ENCODE measurements around the gene BNIP2.
"Not testable (repeated sequence)": the region's sequence is repeated elsewhere in the genome, so short reads cannot be mapped to it uniquely, and the experiment has no call there.

BNIP2 gene

GRCh38 chr15:59642351-59642750 lies 46.8 kb downstream of the BNIP2 start:
- no peak for DNase-seq (ENCODE audit: low spot score)
- FAIRE-seq = no peak

- peak; percentile 84 for FAIRE-seq
- DNase-seq (ENCODE audit: low spot score) = not testable (repeated sequence)
Measured at GRCh38 chr15:59637507-59637906, 51.6 kb downstream of the BNIP2 start.

GRCh38 chr15:59636184-59636583 lies 52.9 kb downstream of the BNIP2 start:
- no peak for DNase-seq (ENCODE audit: low spot score)
- FAIRE-seq = peak; percentile 84

GRCh38 chr15:59632714-59633113 lies 56.4 kb downstream of the BNIP2 start:
- peak; percentile 48 for DNase-seq (ENCODE audit: low spot score)
- FAIRE-seq = peak; percentile 50

GRCh38 chr15:59622289-59622688 lies 66.8 kb downstream of the BNIP2 start:
- DNase-seq (ENCODE audit: low spot score) (peak; percentile 80), FAIRE-seq (peak; percentile 88)

GRCh38 chr15:59618406-59618805 lies 70.7 kb downstream of the BNIP2 start:
- no peak for DNase-seq (ENCODE audit: low spot score)
- FAIRE-seq = no peak

- no peak for DNase-seq (ENCODE audit: low spot score)
- peak; percentile 40 for FAIRE-seq
Measured at GRCh38 chr15:59616379-59616778, 72.7 kb downstream of the BNIP2 start.

GRCh38 chr15:59615661-59616060 lies 73.5 kb downstream of the BNIP2 start:
- DNase-seq (ENCODE audit: low spot score) (no peak), FAIRE-seq (no peak)

GRCh38 chr15:59614153-59614552 lies 75.0 kb downstream of the BNIP2 start:
- no peak for DNase-seq (ENCODE audit: low spot score)
- FAIRE-seq = no peak

GRCh38 chr15:59611276-59612260 lies 77.6 kb downstream of the BNIP2 start, which contains the start of gene GCNT3:
Gene GCNT3 (plus strand): TSS chr15:59611783. CDS start chr15:59618239, 6,456 bp downstream.
- FAIRE-seq (no peak), DNase-seq (ENCODE audit: low spot score) (no peak)

GRCh38 chr15:59609730-59610712 lies 79.1 kb downstream of the BNIP2 start:
- peak; percentile 48 for FAIRE-seq
- no peak for DNase-seq (ENCODE audit: low spot score)
